ENCODE results near the gene NFKBIL1.

NFKBIL1 gene

DNA sequence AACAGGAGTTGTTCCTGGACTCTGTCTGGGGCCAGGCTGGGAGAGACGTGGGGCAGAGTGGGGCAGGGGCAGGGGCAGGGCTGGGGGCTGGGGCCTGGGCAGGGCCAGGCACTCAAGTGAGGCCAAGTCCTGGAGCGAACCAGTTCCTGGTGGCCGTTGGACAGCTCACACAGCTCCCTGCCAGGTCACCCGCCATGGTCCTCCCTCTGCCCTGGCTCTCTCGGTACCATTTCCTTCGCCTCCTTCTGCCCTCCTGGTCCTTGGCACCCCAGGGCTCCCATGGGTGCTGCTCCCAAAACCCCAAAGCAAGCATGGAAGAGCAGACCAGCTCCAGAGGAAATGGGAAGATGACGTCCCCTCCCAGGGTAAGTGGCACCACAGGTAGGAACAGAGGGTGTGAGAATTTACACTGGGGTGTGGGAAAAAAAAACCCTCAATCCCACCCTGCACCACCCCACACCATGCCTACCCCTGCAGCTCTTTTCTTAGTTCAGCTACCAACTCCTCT is 18.5 kb upstream of the NFKBIL1 start, which contains the start of gene MCCD1:
Gene MCCD1, plus strand, starts transcription at position 142 of the 508 bp plus-strand sequence. Its CDS starts 53 bp downstream, at position 195.
- no peaks in the 10 kb centered on the region for H3K9me3 ChIP-seq (ENCODE audit: control insufficient read depth, insufficient read depth, low read depth, low read length)
- no peaks in the 10 kb centered on the region for H3K27me3 ChIP-seq (ENCODE audit: control insufficient read depth, insufficient read depth, low read length)
- H3K4me1 ChIP-seq (ENCODE audit: control insufficient read depth, insufficient read depth, low read length): peaks cover 7% of the 10 kb centered on the region
- H3K9ac ChIP-seq (ENCODE audit: low read length): peak within 1 kb of the TSS; percentile 41
- peaks cover 45% of the 10 kb centered on the region for H3K36me3 ChIP-seq (ENCODE audit: control insufficient read depth, insufficient read depth, low read length)
- no peak within 1 kb of the TSS for H3K4me3 ChIP-seq (ENCODE audit: low read depth, low read length)
- no peak within 1 kb of the TSS for H3K27ac ChIP-seq (ENCODE audit: low read depth, low read length)

DNA sequence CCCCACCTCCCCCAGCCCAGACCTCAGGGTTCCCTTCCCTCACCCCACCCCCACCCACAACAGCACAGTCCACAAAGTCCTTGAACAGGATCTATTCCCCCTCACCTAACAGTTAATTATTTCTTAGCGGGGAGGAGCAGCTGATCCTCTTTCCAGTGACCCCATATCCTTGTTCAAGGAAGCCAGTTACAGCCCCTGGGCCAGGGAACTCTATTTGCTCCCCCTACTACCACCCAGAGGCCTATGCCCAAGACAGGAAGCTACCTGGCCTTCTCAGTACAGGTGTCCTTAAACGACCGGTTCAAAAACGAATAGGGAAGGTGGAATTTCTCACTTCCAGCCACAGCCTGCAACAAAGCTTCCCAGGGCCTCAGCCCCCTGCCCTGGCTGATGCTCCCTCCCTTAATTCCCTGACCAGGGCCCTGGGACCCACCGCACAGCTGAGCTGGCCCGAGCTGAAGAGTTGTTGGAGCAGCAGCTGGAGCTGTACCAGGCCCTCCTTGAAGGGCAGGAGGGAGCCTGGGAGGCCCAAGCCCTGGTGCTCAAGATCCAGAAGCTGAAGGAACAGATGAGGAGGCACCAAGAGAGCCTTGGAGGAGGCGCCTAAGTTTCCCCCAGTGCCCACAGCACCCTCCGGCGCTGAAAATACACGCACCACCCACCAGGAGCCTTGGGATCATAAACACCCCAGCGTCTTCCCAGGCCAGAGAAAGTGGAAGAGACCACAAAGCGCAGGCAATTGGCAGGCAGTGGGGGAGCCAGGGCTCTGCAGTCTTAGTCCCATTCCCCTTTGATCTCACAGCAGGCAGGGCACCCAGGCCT is 17.9 kb upstream of the NFKBIL1 start:
- Histone ChIP-seq H3K9me3 (ENCODE audit: control insufficient read depth, insufficient read depth, low read depth, low read length) (no peaks in the 10 kb centered on the region), H3K27me3 (ENCODE audit: control insufficient read depth, insufficient read depth, low read length) (no peaks in the 10 kb centered on the region), H3K4me1 (ENCODE audit: control insufficient read depth, insufficient read depth, low read length) (peaks cover 7% of the 10 kb centered on the region), H3K4me3 (ENCODE audit: low read depth, low read length) (no peak overlapping the region), H3K36me3 (ENCODE audit: control insufficient read depth, insufficient read depth, low read length) (peaks cover 52% of the 10 kb centered on the region), H3K27ac (ENCODE audit: low read depth, low read length) (no peak overlapping the region), H3K9ac (ENCODE audit: low read length) (no peak overlapping the region)

DNA sequence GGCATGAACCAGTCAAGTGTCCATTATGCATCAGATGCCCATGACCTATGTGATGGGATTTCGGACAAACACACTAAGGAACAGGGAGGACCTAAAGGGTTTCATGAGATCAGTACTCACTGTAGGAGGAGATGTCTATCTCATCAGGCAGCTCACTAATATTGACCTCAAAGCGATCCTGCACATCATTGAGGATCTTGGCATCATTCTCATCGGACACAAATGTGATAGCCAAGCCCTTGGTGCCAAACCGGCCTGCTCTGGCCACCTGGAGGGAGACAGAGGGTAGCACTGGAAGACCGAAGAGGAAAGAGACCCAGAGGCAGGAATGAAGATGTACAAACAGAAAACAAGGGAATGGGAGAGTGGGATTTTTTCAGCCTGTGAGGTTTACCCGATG is 16.7 kb upstream of the NFKBIL1 start:
- no peaks in the 10 kb centered on the region for H3K27me3 ChIP-seq (ENCODE audit: control insufficient read depth, insufficient read depth, low read length)
- peaks cover 7% of the 10 kb centered on the region for H3K4me1 ChIP-seq (ENCODE audit: control insufficient read depth, insufficient read depth, low read length)
- no peak overlapping the region for H3K4me3 ChIP-seq (ENCODE audit: low read depth, low read length)
- H3K9ac ChIP-seq (ENCODE audit: low read length): no peak overlapping the region
- H3K9me3 ChIP-seq (ENCODE audit: control insufficient read depth, insufficient read depth, low read depth, low read length): no peaks in the 10 kb centered on the region
- H3K27ac ChIP-seq (ENCODE audit: low read depth, low read length): no peak overlapping the region
- peaks cover 63% of the 10 kb centered on the region for H3K36me3 ChIP-seq (ENCODE audit: control insufficient read depth, insufficient read depth, low read length)

DNA sequence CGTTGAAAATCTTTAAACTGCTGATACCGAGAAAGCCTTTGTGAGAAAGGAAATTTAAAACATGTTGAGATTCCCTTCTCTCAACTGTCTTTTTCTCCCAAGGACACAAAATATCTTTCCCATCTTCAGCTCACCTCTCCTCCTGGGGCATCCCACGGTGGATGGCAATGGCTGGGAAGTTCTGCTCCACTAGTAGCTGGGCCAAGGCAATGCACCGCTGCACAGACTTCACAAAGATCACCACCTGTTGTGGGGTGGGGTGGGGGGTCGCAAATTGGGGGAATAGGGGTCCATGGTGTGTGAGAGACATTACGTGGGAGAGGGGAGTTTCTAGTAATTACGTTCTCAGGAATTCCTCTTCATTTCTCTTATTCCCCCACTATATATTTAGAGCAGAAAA is 16.2 kb upstream of the NFKBIL1 start:
- H3K4me3 ChIP-seq (ENCODE audit: low read depth, low read length): no peak overlapping the region
- no peaks in the 10 kb centered on the region for H3K9me3 ChIP-seq (ENCODE audit: control insufficient read depth, insufficient read depth, low read depth, low read length)
- no peak overlapping the region for H3K9ac ChIP-seq (ENCODE audit: low read length)
- no peak overlapping the region for H3K27ac ChIP-seq (ENCODE audit: low read depth, low read length)
- peaks cover 68% of the 10 kb centered on the region for H3K36me3 ChIP-seq (ENCODE audit: control insufficient read depth, insufficient read depth, low read length)
- peaks cover 7% of the 10 kb centered on the region for H3K4me1 ChIP-seq (ENCODE audit: control insufficient read depth, insufficient read depth, low read length)
- no peaks in the 10 kb centered on the region for H3K27me3 ChIP-seq (ENCODE audit: control insufficient read depth, insufficient read depth, low read length)

DNA sequence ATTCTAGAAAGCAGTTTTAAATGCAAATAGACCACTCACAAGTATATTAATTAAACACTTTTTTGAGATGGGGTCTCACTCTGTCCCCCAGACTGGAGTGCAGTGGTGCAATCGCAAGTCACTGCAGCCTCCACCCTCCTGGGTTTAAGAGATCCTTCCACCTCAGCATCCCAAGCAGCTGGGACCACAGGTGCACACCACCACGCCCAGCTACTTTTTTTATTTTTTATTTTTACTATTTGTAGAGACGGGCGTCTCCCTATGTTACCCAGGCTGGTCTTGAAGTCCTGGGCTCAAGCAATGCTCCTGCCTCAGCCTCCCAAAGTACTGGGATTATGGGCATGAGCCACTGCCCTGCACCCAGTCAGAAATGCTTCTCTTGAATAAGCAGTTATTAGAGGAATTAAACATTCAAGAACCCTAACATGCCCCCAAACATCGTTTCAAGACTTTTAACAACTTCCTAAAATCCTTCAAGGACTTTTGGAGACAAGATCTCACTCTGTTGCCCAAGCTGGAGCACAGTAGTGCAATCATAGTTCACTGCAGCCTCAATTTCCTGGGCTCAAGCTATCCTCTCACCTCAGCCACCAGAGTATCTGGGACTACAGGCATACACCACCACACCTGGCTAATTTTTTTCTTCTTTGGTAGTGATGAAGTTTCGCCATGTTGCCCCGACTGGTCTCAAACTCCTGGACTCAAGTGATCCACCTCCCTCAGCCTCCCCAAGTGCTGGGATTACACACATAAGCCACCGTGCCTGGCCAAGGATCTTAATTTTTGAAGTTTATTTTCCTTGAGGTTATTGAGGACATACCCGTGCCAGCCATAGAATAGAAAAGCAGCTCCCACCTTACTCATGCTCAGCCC is 15.4 kb upstream of the NFKBIL1 start:
- H3K27ac ChIP-seq (ENCODE audit: low read depth, low read length): no peak overlapping the region

DNA sequence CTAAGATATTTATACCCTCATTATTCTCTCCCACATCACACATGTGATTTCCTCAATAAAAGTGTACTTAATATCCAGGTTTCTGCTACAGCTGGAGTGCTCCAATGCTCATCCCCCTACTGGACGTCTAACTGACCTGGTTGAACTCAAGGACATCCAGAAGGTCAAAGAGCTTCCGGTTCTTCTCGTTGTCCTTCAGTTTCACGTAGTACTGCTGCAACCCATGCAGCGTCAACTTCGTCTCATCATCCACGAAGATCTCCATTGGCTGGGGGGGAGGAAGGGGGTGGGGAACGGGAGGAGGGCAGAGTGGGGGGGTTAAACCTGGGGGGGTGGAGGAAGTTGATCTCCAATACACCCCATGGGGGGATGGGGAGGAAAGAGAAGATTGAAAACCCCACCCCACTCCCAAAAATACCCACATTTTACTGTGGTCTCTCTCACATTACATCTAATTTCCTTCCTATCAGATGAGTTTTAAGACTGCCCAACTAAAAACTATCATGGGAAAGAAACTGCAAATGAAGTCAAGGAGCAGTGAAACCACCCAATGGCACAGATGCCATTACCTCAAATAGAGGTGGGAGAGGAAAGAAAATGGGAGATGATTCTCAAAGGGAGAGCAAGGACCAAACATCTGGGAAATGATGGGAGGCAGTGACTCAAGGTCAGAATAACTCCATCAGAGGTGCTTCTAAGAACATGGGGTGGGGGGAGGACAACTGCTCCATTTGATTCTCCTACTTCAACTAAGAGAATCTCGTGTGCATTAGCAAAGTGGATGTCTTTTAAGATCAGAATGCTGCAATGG is 14.6 kb upstream of the NFKBIL1 start:
- H3K36me3 ChIP-seq (ENCODE audit: control insufficient read depth, insufficient read depth, low read length): peaks cover 85% of the 10 kb centered on the region
- no peak overlapping the region for H3K27ac ChIP-seq (ENCODE audit: low read depth, low read length)

More for the DNA sequence above, 15.4 kb upstream of the NFKBIL1 start:
- peaks cover 76% of the 10 kb centered on the region for H3K36me3 ChIP-seq (ENCODE audit: control insufficient read depth, insufficient read depth, low read length)
- peaks cover 7% of the 10 kb centered on the region for H3K4me1 ChIP-seq (ENCODE audit: control insufficient read depth, insufficient read depth, low read length)
- no peak overlapping the region for H3K9ac ChIP-seq (ENCODE audit: low read length)
- H3K4me3 ChIP-seq (ENCODE audit: low read depth, low read length): no peak overlapping the region
- H3K27me3 ChIP-seq (ENCODE audit: control insufficient read depth, insufficient read depth, low read length): no peaks in the 10 kb centered on the region
- H3K9me3 ChIP-seq (ENCODE audit: control insufficient read depth, insufficient read depth, low read depth, low read length): no peaks in the 10 kb centered on the region

DNA sequence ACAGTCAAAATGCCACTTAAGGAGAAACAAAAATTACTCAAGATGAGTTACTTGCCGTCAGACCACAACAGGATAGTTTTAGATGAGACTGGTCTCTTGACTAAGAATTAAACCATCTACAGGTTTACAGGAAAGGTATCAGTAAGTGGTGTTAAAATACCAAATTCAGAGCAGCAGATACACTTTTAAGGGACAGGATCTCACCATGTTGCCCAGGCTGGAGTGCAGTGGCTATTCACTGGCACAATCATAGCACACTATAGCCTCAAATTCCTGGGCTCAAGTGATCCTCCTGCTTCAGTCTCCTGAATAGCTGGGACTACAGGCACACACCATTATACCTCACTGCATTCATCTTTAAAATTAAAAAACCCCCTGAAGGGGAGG is 14.0 kb upstream of the NFKBIL1 start:
- Histone ChIP-seq H3K36me3 (ENCODE audit: control insufficient read depth, insufficient read depth, low read length) (peaks cover 91% of the 10 kb centered on the region), H3K9ac (ENCODE audit: low read length) (no peak overlapping the region), H3K4me3 (ENCODE audit: low read depth, low read length) (no peak overlapping the region), H3K4me1 (ENCODE audit: control insufficient read depth, insufficient read depth, low read length) (peaks cover 7% of the 10 kb centered on the region), H3K27me3 (ENCODE audit: control insufficient read depth, insufficient read depth, low read length) (no peaks in the 10 kb centered on the region), H3K27ac (ENCODE audit: low read depth, low read length) (no peak overlapping the region), H3K9me3 (ENCODE audit: control insufficient read depth, insufficient read depth, low read depth, low read length) (no peaks in the 10 kb centered on the region)

More for the DNA sequence above, 14.6 kb upstream of the NFKBIL1 start:
- Histone ChIP-seq H3K4me3 (ENCODE audit: low read depth, low read length) (no peak overlapping the region), H3K9ac (ENCODE audit: low read length) (no peak overlapping the region), H3K9me3 (ENCODE audit: control insufficient read depth, insufficient read depth, low read depth, low read length) (no peaks in the 10 kb centered on the region), H3K27me3 (ENCODE audit: control insufficient read depth, insufficient read depth, low read length) (no peaks in the 10 kb centered on the region), H3K4me1 (ENCODE audit: control insufficient read depth, insufficient read depth, low read length) (peaks cover 7% of the 10 kb centered on the region)

DNA sequence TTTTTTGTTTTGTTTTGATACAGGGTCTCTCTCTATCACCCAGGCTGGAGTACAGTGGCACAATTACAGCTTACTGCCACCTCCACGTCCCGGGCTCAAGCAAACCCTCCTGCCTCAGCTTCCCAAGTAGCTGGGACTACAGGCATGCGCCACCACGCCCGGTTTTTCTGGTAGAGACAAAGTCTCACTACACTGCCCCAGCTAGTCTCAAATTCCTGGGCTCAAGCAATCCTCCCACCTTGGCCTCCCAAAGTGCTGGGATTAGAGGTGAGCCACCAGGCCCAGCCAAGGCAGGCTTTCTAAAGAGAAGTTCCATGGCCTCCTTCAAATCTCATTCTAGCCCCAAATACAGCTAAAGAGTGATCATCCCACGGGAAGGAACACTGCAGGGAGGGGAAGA is 13.4 kb upstream of the NFKBIL1 start:
- Histone ChIP-seq H3K9ac (ENCODE audit: low read length) (no peak overlapping the region), H3K9me3 (ENCODE audit: control insufficient read depth, insufficient read depth, low read depth, low read length) (no peaks in the 10 kb centered on the region), H3K4me1 (ENCODE audit: control insufficient read depth, insufficient read depth, low read length) (peaks cover 9% of the 10 kb centered on the region), H3K4me3 (ENCODE audit: low read depth, low read length) (no peak overlapping the region), H3K36me3 (ENCODE audit: control insufficient read depth, insufficient read depth, low read length) (peaks cover 96% of the 10 kb centered on the region), H3K27ac (ENCODE audit: low read depth, low read length) (no peak overlapping the region), H3K27me3 (ENCODE audit: control insufficient read depth, insufficient read depth, low read length) (no peaks in the 10 kb centered on the region)

DNA sequence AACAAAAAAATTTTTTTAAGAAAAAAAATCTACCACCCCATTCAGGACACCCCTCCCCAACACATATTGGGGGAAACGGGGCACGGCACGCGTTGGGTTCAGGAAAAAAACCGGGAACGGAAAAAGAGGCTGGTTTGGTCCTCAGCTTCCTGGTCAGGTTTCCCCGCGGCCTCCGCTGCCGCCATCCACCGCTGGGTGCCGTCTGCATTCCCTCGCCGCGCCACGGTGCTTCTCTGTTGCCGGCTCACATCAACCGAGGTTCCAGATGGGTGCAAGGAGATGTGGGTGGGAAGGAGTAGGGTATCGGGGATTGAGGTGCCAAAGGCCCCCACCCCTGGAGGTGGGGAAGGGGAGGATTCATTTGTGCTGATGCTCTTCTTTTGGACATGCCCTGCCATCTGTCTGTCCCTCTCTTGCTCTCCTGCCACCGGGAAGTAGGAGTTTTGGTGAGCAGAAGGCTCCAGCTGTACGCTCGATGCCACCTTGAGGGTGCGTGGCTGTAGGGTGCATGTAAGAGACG is 12.8 kb upstream of the NFKBIL1 start:
- Histone ChIP-seq H3K9me3 (ENCODE audit: control insufficient read depth, insufficient read depth, low read depth, low read length) (no peaks in the 10 kb centered on the region), H3K36me3 (ENCODE audit: control insufficient read depth, insufficient read depth, low read length) (peaks cover 99% of the 10 kb centered on the region), H3K9ac (ENCODE audit: low read length) (no peak overlapping the region), H3K27ac (ENCODE audit: low read depth, low read length) (no peak overlapping the region), H3K27me3 (ENCODE audit: control insufficient read depth, insufficient read depth, low read length) (no peaks in the 10 kb centered on the region), H3K4me3 (ENCODE audit: low read depth, low read length) (no peak overlapping the region), H3K4me1 (ENCODE audit: control insufficient read depth, insufficient read depth, low read length) (peaks cover 12% of the 10 kb centered on the region)

DNA sequence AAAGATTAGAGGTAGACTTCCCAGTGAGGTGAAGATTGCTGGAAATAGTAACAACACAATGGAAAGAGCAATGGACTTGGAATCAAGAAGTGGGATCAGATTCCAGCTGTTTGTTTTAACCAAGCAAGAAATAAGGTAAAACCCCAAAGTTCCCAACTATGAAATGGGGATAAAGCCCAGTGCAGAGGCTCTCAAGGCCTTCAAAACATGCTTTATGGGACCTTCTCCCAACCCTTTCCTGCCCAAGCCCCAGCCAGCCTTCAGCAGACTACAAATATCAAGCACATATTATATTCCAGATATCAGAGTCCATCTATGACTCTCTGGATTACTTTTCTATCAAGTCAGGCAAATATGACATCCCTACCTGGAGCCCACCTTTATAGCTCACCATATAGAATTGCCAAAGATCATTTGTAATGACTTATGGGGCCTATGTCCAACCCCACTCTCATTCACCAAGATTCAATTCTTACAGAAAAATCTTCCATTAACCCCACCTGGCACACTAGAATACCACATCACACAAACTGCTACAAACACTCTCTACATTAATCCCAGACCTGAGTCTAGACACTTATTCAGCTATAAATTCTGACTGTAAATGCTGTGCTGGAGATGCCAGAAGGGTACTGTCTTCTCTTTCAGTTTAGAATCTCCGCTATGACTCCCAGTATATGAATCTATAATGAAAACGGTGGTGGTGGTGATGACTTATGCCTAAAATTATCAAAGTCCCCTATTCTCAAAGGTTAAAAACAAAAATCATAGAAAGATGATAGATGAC is 11.7 kb upstream of the NFKBIL1 start:
- Histone ChIP-seq H3K9ac (ENCODE audit: low read length) (no peak overlapping the region), H3K36me3 (ENCODE audit: control insufficient read depth, insufficient read depth, low read length) (peaks cover 99% of the 10 kb centered on the region), H3K27me3 (ENCODE audit: control insufficient read depth, insufficient read depth, low read length) (no peaks in the 10 kb centered on the region), H3K9me3 (ENCODE audit: control insufficient read depth, insufficient read depth, low read depth, low read length) (no peaks in the 10 kb centered on the region), H3K4me3 (ENCODE audit: low read depth, low read length) (no peak overlapping the region), H3K4me1 (ENCODE audit: control insufficient read depth, insufficient read depth, low read length) (peaks cover 17% of the 10 kb centered on the region), H3K27ac (ENCODE audit: low read depth, low read length) (no peak overlapping the region)

Data from HUES6 (cell line).